SJSA1 (cell line): ENCODE measurements around the gene GOLGB1. TPM values are rescaled to one million over a fixed set of nuclear protein-coding genes. Genes with fewer than 3 reads are reported as not detected.

Experiments used
- DNase-seq, 2 experiments: peaks; one replicate each; pipeline ENCODE4 v3.0.0-alpha.2; 2015 to 2020; ENCODE audit warnings: low spot score in 2 of 2, low read depth in 1 of 2
- H3K27ac ChIP-seq: fragments of 250-450 bp; sonication (Bioruptor Pico); 2 replicates; pipeline ENCODE4 v1.5.1; 2020; ENCODE audit warnings: mild to moderate bottlenecking, moderate library complexity
- H3K27me3 ChIP-seq: fragments of 250-450 bp; sonication (Bioruptor Pico); replicated peaks from 2 replicates; pipeline ENCODE4 v1.5.1; 2020; ENCODE audit warnings: mild to moderate bottlenecking, moderate library complexity
- H3K36me3 ChIP-seq: fragments of 250-450 bp; sonication (Bioruptor Pico); 2 replicates; pipeline ENCODE4 v1.5.1; 2020; ENCODE audit warnings: mild to moderate bottlenecking
- H3K4me1 ChIP-seq: fragments of 250-450 bp; sonication (Bioruptor Pico); replicated peaks from 2 replicates; pipeline ENCODE4 v1.6.1; 2021; ENCODE audit warnings: mild to moderate bottlenecking
- H3K4me3 ChIP-seq: fragments of 250-450 bp; sonication (Bioruptor Pico); 2 replicates; pipeline ENCODE4 v1.5.1; 2020; ENCODE audit warnings: mild to moderate bottlenecking
- H3K9me3 ChIP-seq: fragments of 250-450 bp; sonication (Bioruptor Pico); replicated peaks from 2 replicates; pipeline ENCODE4 v1.5.1; 2020; ENCODE audit warnings: mild to moderate bottlenecking
- total RNA-seq: library from RNA; depleted of rRNA; stranded (reverse); fragments of >200 nt; shearing (Covaris generic); gene quantifications from 2 replicates; pipeline ENCODE4 v1.2.3, GENCODE V29; 2014

Gene GOLGB1
- total RNA-seq, 1 experiment from 2014 or later: 19.7 TPM

- no peak for DNase-seq
- Histone ChIP-seq H3K4me1 (peaks cover 12% of the 10 kb centered on the region), H3K27ac (no peak overlapping the region), H3K4me3 (no peak overlapping the region), H3K36me3 (no peaks in the 10 kb centered on the region), H3K27me3 (no peaks in the 10 kb centered on the region), H3K9me3 (no peaks in the 10 kb centered on the region)
Observed at GRCh38 chr3:121735047-121735696, 14.4 kb downstream of the GOLGB1 start.

- H3K27me3 ChIP-seq: no peaks in the 10 kb centered on the region
- H3K9me3 ChIP-seq: no peaks in the 10 kb centered on the region
- H3K4me3 ChIP-seq: no peak overlapping the region
- peaks cover 12% of the 10 kb centered on the region for H3K4me1 ChIP-seq
- no peak for DNase-seq
- peaks cover 3% of the 10 kb centered on the region; the same call in 1 of the 2 replicates for H3K36me3 ChIP-seq
- H3K27ac ChIP-seq: no peak overlapping the region
Observed at GRCh38 chr3:121730940-121731687, 18.4 kb downstream of the GOLGB1 start.

- no peak overlapping the region for H3K4me3 ChIP-seq
- H3K27me3 ChIP-seq: no peaks in the 10 kb centered on the region
- no peak for DNase-seq
- H3K4me1 ChIP-seq: no peaks in the 10 kb centered on the region
- peaks cover 37% of the 10 kb centered on the region for H3K36me3 ChIP-seq
- no peaks in the 10 kb centered on the region for H3K9me3 ChIP-seq
- H3K27ac ChIP-seq: no peak overlapping the region
Observed at GRCh38 chr3:121724130-121724529, 25.4 kb downstream of the GOLGB1 start.

- Histone ChIP-seq H3K4me1 (no peaks in the 10 kb centered on the region), H3K27me3 (no peaks in the 10 kb centered on the region), H3K4me3 (no peak overlapping the region), H3K27ac (no peak overlapping the region), H3K9me3 (no peaks in the 10 kb centered on the region), H3K36me3 (peaks cover 39% of the 10 kb centered on the region)
- DNase-seq: no peak
Observed at GRCh38 chr3:121723485-121723884, 26.1 kb downstream of the GOLGB1 start.

GRCh38 chr3:121722411-121722810 is 27.1 kb downstream of the GOLGB1 start:
- no peak for DNase-seq
- Histone ChIP-seq H3K9me3 (no peaks in the 10 kb centered on the region), H3K4me1 (no peaks in the 10 kb centered on the region), H3K4me3 (no peak overlapping the region), H3K27me3 (no peaks in the 10 kb centered on the region), H3K27ac (no peak overlapping the region), H3K36me3 (peaks cover 45% of the 10 kb centered on the region)

GRCh38 chr3:121720163-121720562 is 29.4 kb downstream of the GOLGB1 start:
- DNase-seq: no peak
- Histone ChIP-seq H3K27ac (no peak overlapping the region), H3K4me1 (no peaks in the 10 kb centered on the region), H3K4me3 (no peak overlapping the region), H3K36me3 (peaks cover 47% of the 10 kb centered on the region), H3K27me3 (no peaks in the 10 kb centered on the region), H3K9me3 (no peaks in the 10 kb centered on the region)

GRCh38 chr3:121719423-121719822 is 30.1 kb downstream of the GOLGB1 start:
- no peaks in the 10 kb centered on the region for H3K4me1 ChIP-seq
- DNase-seq: no peak
- no peak overlapping the region for H3K27ac ChIP-seq
- no peak overlapping the region for H3K4me3 ChIP-seq
- peaks cover 44% of the 10 kb centered on the region for H3K36me3 ChIP-seq
- H3K27me3 ChIP-seq: no peaks in the 10 kb centered on the region
- no peaks in the 10 kb centered on the region for H3K9me3 ChIP-seq

GRCh38 chr3:121718205-121718846 is 31.2 kb downstream of the GOLGB1 start:
- no peaks in the 10 kb centered on the region for H3K9me3 ChIP-seq
- H3K27ac ChIP-seq: no peak overlapping the region
- no peaks in the 10 kb centered on the region for H3K27me3 ChIP-seq
- no peaks in the 10 kb centered on the region for H3K4me1 ChIP-seq
- H3K4me3 ChIP-seq: no peak overlapping the region
- H3K36me3 ChIP-seq: peaks cover 40% of the 10 kb centered on the region
- DNase-seq: no peak

- no peak for DNase-seq
- H3K27me3 ChIP-seq: no peaks in the 10 kb centered on the region
- no peak overlapping the region for H3K27ac ChIP-seq
- no peaks in the 10 kb centered on the region for H3K9me3 ChIP-seq
- no peaks in the 10 kb centered on the region for H3K4me1 ChIP-seq
- no peak overlapping the region for H3K4me3 ChIP-seq
- H3K36me3 ChIP-seq: peaks cover 8% of the 10 kb centered on the region; the same call in 1 of the 2 replicates
Observed at GRCh38 chr3:121710347-121710746, 39.2 kb downstream of the GOLGB1 start.

- H3K9me3 ChIP-seq: no peaks in the 10 kb centered on the region
- H3K4me1 ChIP-seq: no peaks in the 10 kb centered on the region
- peaks cover 3% of the 10 kb centered on the region; the same call in 1 of the 2 replicates for H3K36me3 ChIP-seq
- H3K27ac ChIP-seq: no peak overlapping the region
- no peaks in the 10 kb centered on the region for H3K27me3 ChIP-seq
- no peak for DNase-seq
- H3K4me3 ChIP-seq: no peak overlapping the region
Observed at GRCh38 chr3:121707531-121708273, 41.8 kb downstream of the GOLGB1 start.

- Histone ChIP-seq H3K36me3 (peaks cover 2% of the 10 kb centered on the region; the same call in 1 of the 2 replicates), H3K4me3 (no peak overlapping the region), H3K27ac (no peak overlapping the region), H3K4me1 (no peaks in the 10 kb centered on the region), H3K27me3 (no peaks in the 10 kb centered on the region), H3K9me3 (no peaks in the 10 kb centered on the region)
- no peak for DNase-seq
Observed at GRCh38 chr3:121705541-121705940, 44.0 kb downstream of the GOLGB1 start.

- Histone ChIP-seq H3K36me3 (peaks cover 2% of the 10 kb centered on the region), H3K27ac (no peak overlapping the region), H3K27me3 (no peaks in the 10 kb centered on the region), H3K4me1 (no peaks in the 10 kb centered on the region), H3K4me3 (no peak overlapping the region), H3K9me3 (no peaks in the 10 kb centered on the region)
- DNase-seq: no peak
Observed at GRCh38 chr3:121703973-121704372, 45.6 kb downstream of the GOLGB1 start.

- H3K27me3 ChIP-seq: no peaks in the 10 kb centered on the region
- no peak for DNase-seq
- H3K36me3 ChIP-seq: peaks cover 41% of the 10 kb centered on the region
- no peaks in the 10 kb centered on the region for H3K9me3 ChIP-seq
- H3K4me1 ChIP-seq: no peaks in the 10 kb centered on the region
- no peak overlapping the region for H3K4me3 ChIP-seq
- H3K27ac ChIP-seq: no peak overlapping the region
Observed at GRCh38 chr3:121698901-121699300, 50.6 kb downstream of the GOLGB1 start.
